Heart left ventricle (tissue), 13 donors: ENCODE measurements around the gene SPTBN1.

Source experiments
- CTCF ChIP-seq, 12 donors: fragments of 200-600 bp; sonication (generic) in 4 of 12; IDR thresholded peaks; one replicate each; pipeline versions ENCODE4 v1.5.0 to v1.8.0; 2018 to 2022; ENCODE audit warnings: antibody characterized with exemption in 12 of 12, mild to moderate bottlenecking in 5 of 12
- POLR2A ChIP-seq, 2 donors: fragments of 450-650 bp; IDR thresholded peaks; one replicate each; pipeline ENCODE4 v1.6.1; 2017; ENCODE audit warnings: antibody characterized with exemption in 2 of 2, mild to moderate bottlenecking in 2 of 2, moderate library complexity in 2 of 2
- donor health status: ischemic (EF 13 %, LVEDD 7.1; RV severe dilation, severe dysfunction).
- donor health status: DM: no; HTN: yes; CAD: no.
- donor health status: DM: no; HTN: no; CAD: no.
- donor health status: ischemic (EF 25% LVEDD 6.9; RV normal size, moderate dysfunction).
- donor health status: ischemic (EF 25% LVEDD 5.7; RV mildly dilated, moderate dysfunction).
- donor health status: ischemic (EF 35%, LVEDD 5.7; RV mildly dilated, moderate dysfunction).
- donor health status: nonischemic (EF 11% LVEDD 7.7; RV severe dilation, severe dysfunction).
- donor health status: DM: yes; HTN: yes; CAD: no.
- donor health status: PGD.
- donor health status: ischemic (EF 29% LVEDD 5.4; RV normal size, mild dysfunction).
- donor health status: nonischemic (EF 23%, LVEDD 6.1; RV moderate dilation, normal function).

- TF ChIP-seq CTCF (IDR thresholded peaks at IDR 0.05) (no peak), POLR2A (IDR thresholded peaks at IDR 0.05) (no peak)
These were observed 172.3 kb downstream of the SPTBN1 start for GRCh38 chr2:54628418-54628817.
